ENCODE measurements around the gene CXCL8. TPM values are rescaled to one million over a fixed set of nuclear protein-coding genes. Genes with fewer than 3 reads are reported as not detected.

Gene CXCL8
- total RNA-seq, 1 donor from 2014 or later = not detected

DNA sequence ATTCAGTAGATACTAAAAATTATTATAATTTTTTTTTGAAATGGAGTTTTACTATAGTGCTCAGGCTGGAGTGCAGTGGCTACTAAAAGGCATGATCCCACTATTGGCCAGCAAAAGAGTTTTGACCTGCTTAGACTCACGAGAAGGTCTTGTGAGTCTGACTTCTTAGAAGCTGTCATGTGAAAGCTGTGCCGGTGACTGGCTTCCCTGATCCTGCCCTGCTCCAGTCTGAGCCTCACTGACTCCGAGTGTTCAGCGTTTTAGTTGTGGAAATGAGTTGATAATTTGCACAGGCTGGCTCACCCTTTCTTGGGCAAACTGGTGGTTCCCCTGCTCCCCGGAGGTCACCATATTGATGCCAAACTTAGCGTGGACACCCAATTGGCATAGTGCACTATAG, 16.4 kb upstream of the CXCL8 start:
- no peak for DNase-seq
- Mint-ChIP-seq H3K36me3 (ENCODE audit: unreplicated experiment) (no peaks in the 10 kb centered on the region), H3K9me3 (ENCODE audit: unreplicated experiment) (no peaks in the 10 kb centered on the region), H3K27ac (ENCODE audit: unreplicated experiment) (no peak overlapping the region), H3K27me3 (ENCODE audit: unreplicated experiment) (no peaks in the 10 kb centered on the region), H3K4me3 (ENCODE audit: unreplicated experiment) (no peak overlapping the region), H3K4me1 (ENCODE audit: low read depth, unreplicated experiment) (no peaks in the 10 kb centered on the region)
- TF ChIP-seq CTCF (IDR thresholded peaks at IDR 0.05; ENCODE audit: partially characterized antibody, unreplicated experiment) = no peak

GRCh38 chr4:73725510-73725909, 14.9 kb upstream of the CXCL8 start:
- no peak for TF ChIP-seq CTCF (IDR thresholded peaks at IDR 0.05; ENCODE audit: partially characterized antibody, unreplicated experiment)
- no peak overlapping the region for H3K4me3 Mint-ChIP-seq (ENCODE audit: unreplicated experiment)
- H3K27me3 Mint-ChIP-seq (ENCODE audit: unreplicated experiment) = no peaks in the 10 kb centered on the region
- H3K27ac Mint-ChIP-seq (ENCODE audit: unreplicated experiment) = no peak overlapping the region
- no peaks in the 10 kb centered on the region for H3K9me3 Mint-ChIP-seq (ENCODE audit: unreplicated experiment)
- no peaks in the 10 kb centered on the region for H3K36me3 Mint-ChIP-seq (ENCODE audit: unreplicated experiment)
- no peak for DNase-seq
- H3K4me1 Mint-ChIP-seq (ENCODE audit: low read depth, unreplicated experiment) = no peaks in the 10 kb centered on the region

DNA sequence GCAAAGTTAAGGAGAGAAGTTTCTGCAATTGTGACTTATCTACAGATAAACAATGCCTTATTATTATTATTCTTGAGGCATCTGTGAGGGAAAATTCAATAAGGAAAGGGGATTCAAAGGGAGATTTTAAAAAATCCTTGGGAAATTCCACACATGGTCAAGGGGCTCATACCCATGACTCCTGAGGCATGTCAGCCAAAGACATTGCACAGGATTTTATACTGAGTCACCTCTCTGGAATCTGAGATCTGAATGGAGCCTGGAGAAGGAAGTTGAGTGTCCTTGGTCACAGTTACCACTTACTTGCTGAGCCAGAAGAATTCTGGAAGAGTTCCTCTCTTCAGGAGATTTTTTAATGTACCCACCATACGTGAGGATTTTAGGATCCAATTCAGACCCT, 14.4 kb upstream of the CXCL8 start:
- Mint-ChIP-seq H3K27me3 (ENCODE audit: unreplicated experiment) (no peaks in the 10 kb centered on the region), H3K4me3 (ENCODE audit: unreplicated experiment) (no peak overlapping the region), H3K4me1 (ENCODE audit: low read depth, unreplicated experiment) (no peaks in the 10 kb centered on the region), H3K36me3 (ENCODE audit: unreplicated experiment) (no peaks in the 10 kb centered on the region), H3K27ac (ENCODE audit: unreplicated experiment) (no peak overlapping the region), H3K9me3 (ENCODE audit: unreplicated experiment) (no peaks in the 10 kb centered on the region)
- no peak for DNase-seq
- no peak for TF ChIP-seq CTCF (IDR thresholded peaks at IDR 0.05; ENCODE audit: partially characterized antibody, unreplicated experiment)

DNA sequence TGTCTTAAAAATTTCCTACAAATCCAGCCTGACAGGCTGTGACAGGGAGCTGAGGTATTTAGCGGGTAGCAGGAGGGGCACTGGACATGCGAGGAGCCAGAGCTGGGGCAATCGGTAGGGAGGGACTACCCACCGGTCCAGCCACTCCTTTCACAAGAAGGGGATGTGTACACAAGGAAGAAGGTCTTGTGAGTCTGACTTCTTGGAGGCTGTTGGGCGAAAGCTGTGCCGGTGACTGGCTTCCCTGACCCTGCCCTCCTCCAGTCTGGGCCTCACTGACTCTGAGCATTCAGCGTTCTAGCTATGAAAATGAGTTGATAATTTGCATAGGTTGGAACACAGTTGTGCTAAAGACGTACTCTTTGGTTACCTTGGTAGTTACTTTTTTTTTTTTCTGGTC, 12.7 kb upstream of the CXCL8 start:
- peak; percentile 10 for DNase-seq
- no peak for TF ChIP-seq CTCF (IDR thresholded peaks at IDR 0.05; ENCODE audit: partially characterized antibody, unreplicated experiment)
- Mint-ChIP-seq H3K27me3 (ENCODE audit: unreplicated experiment) (no peaks in the 10 kb centered on the region), H3K4me1 (ENCODE audit: low read depth, unreplicated experiment) (no peaks in the 10 kb centered on the region), H3K36me3 (ENCODE audit: unreplicated experiment) (no peaks in the 10 kb centered on the region), H3K27ac (ENCODE audit: unreplicated experiment) (no peak overlapping the region), H3K9me3 (ENCODE audit: unreplicated experiment) (no peaks in the 10 kb centered on the region), H3K4me3 (ENCODE audit: unreplicated experiment) (no peak overlapping the region)

DNA sequence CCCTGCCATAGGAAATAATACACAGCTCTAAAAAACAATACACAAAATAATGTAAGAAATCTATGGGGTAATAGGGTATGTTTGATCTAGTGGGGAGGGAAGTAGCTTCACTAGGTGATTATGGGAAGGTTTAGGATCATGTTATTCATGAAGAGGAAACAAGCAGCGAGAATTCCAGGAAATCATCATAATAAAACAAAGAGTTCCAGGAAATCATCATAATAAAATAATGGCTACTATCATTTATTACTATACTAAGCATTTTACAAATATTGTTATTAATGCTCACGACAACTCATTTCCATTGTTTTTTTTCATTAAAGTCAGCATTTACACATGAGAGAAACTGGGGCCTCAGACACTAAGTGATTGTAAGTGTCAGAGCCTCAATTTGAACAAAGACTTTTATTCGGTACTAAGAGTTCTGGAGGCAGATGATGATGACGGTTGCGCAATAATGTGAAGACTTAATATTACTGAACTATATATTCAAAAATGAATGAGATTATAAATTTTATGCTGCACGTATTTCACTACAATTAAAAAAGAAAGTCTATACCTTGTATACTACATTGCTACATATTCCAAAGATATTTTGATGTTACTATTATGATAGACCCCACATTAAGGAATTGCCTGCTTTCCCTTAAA, 12.2 kb upstream of the CXCL8 start:
- Mint-ChIP-seq H3K36me3 (ENCODE audit: unreplicated experiment) (no peaks in the 10 kb centered on the region), H3K9me3 (ENCODE audit: unreplicated experiment) (no peaks in the 10 kb centered on the region), H3K27me3 (ENCODE audit: unreplicated experiment) (no peaks in the 10 kb centered on the region), H3K27ac (ENCODE audit: unreplicated experiment) (no peak overlapping the region), H3K4me1 (ENCODE audit: low read depth, unreplicated experiment) (no peaks in the 10 kb centered on the region), H3K4me3 (ENCODE audit: unreplicated experiment) (no peak overlapping the region)
- TF ChIP-seq CTCF (IDR thresholded peaks at IDR 0.05; ENCODE audit: partially characterized antibody, unreplicated experiment) = no peak
- no peak for DNase-seq

Measured in glutamatergic neuron (in vitro differentiated cells).